Omental fat pad (tissue), 4 donors: ENCODE results near the gene HLA-DPB1. TPM values are rescaled to one million over a fixed set of nuclear protein-coding genes. Genes with fewer than 3 reads are reported as not detected.

Experiments
- ATAC-seq: fragments of 150-250 bp; one replicate; pipeline ENCODE4 v1.9.1; 2016; ENCODE audit warnings: mild to moderate bottlenecking, moderate library complexity; ENCODE audit not compliant: low FRiP score
- DNase-seq: peaks from one replicate; pipeline ENCODE4 v3.0.0-alpha.2; 2019; ENCODE audit warnings: low spot score
- CTCF ChIP-seq, 3 donors: fragments of 450-650 bp; IDR thresholded peaks; one replicate each; pipeline ENCODE4 v1.5.1; 2016 to 2017; ENCODE audit warnings: antibody characterized with exemption in 3 of 3, mild to moderate bottlenecking in 3 of 3, moderate library complexity in 2 of 3
- total RNA-seq, 4 donors: library from RNA; depleted of rRNA; stranded (reverse); fragments of >200 nt; gene quantifications; one replicate each; pipeline ENCODE4 v1.1.0, GENCODE V29; 2016

Gene HLA-DPB1
- total RNA-seq, 4 donors from 2014 or later: 29.2 to 120 (median 101) TPM

- no peak for ATAC-seq
- no peak for TF ChIP-seq CTCF (IDR thresholded peaks at IDR 0.05)
- no peak for DNase-seq
Measured at GRCh38 chr6:33120001-33120400, 44.2 kb downstream of the HLA-DPB1 start.

- no peak for ATAC-seq
- no peak for TF ChIP-seq CTCF (IDR thresholded peaks at IDR 0.05)
- DNase-seq: no peak
Measured at GRCh38 chr6:33123181-33123580, 47.4 kb downstream of the HLA-DPB1 start.

GRCh38 chr6:33123732-33124524, 48.1 kb downstream of the HLA-DPB1 start:
- DNase-seq: no peak
- no peak for TF ChIP-seq CTCF (IDR thresholded peaks at IDR 0.05)
- ATAC-seq: no peak

- ATAC-seq (no peak), DNase-seq (no peak)
- no peak for TF ChIP-seq CTCF (IDR thresholded peaks at IDR 0.05)
Measured at GRCh38 chr6:33124525-33124901, 48.7 kb downstream of the HLA-DPB1 start.

- ATAC-seq (no peak), DNase-seq (no peak)
- TF ChIP-seq CTCF (IDR thresholded peaks at IDR 0.05): no peak
Measured at GRCh38 chr6:33124947-33125346, 49.2 kb downstream of the HLA-DPB1 start.

GRCh38 chr6:33126101-33126714, 50.4 kb downstream of the HLA-DPB1 start:
- DNase-seq (peak; percentile 75), ATAC-seq (no peak)
- no peak for TF ChIP-seq CTCF (IDR thresholded peaks at IDR 0.05)

- TF ChIP-seq CTCF (IDR thresholded peaks at IDR 0.05): no peak
- DNase-seq (no peak), ATAC-seq (no peak)
Measured at GRCh38 chr6:33128318-33128717, 52.5 kb downstream of the HLA-DPB1 start.
